Neural progenitor cell (in vitro differentiated cells): ENCODE data around the gene CACNA1C.

Experiments
- CTCF ChIP-seq: fragments of 200-600 bp; sonication (generic); IDR thresholded peaks from 2 replicates; pipeline ENCODE4 v1.5.1; 2017; ENCODE audit warnings: antibody characterized with exemption, mild to moderate bottlenecking
- EZH2 ChIP-seq: fragments of 200-600 bp; sonication (generic); IDR thresholded peaks from 2 replicates; pipeline ENCODE4 v1.6.1; 2017; ENCODE audit warnings: antibody characterized with exemption, mild to moderate bottlenecking, moderate library complexity

- TF ChIP-seq CTCF (no peak), EZH2 (no peak)
These were observed 379.0 kb downstream of the CACNA1C start for GRCh38 chr12:2431810-2432209.
